Measurements from ENCODE around the gene BNIP3. TPM values are rescaled to one million over a fixed set of nuclear protein-coding genes. Genes with fewer than 3 reads are reported as not detected.

Gene BNIP3
- total RNA-seq, 1 donor, result 48.4 TPM

DNA sequence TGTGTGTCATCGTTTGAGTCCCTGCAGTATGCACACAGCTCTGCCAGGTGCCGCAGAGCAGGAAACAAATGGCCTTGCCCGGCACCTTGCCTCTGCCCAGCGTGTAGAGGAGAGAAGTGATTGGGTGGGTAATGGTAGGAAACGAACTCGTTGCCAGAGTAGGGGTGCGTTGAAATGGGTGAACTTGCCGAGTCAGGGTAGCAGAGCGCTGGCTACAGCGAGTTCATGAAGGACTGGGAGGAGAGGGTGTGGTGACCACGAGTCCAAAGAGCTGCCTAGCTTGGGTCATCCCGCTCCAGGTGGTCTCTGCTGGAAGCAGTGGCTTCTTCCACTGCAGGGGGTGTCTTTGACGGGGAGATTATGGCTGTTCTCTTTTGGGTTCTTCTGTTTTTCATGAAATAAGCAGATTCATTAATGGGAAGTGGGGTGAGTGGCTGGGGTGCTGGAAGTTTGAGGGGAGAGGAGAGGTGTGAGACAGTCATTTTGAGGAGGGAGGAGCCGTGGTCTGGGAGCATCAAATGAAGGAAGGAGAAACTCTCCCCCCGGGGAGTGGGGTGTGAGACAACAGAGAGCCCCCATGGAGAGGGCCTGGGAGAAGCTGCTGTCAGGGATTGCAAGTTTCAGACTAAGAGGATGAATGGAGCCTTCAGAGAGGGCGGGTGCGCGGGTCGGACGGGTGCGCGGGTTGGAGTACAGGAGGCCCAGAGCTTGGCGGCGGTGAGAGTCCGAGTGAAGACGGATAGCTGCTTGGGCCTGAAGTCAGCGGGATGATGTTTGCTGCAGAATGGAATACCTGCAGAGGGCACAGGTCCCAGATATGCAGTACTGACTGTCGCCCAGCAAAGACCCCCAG lies 54.8 kb downstream of the BNIP3 start:
- no peak for DNase-seq (ENCODE audit: low read depth)
- no peak overlapping the region for H3K4me3 ChIP-seq (ENCODE audit: low read depth, low read length)
- TF ChIP-seq, protein P1, sequence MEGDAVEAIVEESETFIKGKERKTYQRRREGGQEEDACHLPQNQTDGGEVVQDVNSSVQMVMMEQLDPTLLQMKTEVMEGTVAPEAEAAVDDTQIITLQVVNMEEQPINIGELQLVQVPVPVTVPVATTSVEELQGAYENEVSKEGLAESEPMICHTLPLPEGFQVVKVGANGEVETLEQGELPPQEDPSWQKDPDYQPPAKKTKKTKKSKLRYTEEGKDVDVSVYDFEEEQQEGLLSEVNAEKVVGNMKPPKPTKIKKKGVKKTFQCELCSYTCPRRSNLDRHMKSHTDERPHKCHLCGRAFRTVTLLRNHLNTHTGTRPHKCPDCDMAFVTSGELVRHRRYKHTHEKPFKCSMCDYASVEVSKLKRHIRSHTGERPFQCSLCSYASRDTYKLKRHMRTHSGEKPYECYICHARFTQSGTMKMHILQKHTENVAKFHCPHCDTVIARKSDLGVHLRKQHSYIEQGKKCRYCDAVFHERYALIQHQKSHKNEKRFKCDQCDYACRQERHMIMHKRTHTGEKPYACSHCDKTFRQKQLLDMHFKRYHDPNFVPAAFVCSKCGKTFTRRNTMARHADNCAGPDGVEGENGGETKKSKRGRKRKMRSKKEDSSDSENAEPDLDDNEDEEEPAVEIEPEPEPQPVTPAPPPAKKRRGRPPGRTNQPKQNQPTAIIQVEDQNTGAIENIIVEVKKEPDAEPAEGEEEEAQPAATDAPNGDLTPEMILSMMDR (IDR thresholded peaks at IDR 0.05; ENCODE audit: insufficient read depth, low read depth, low read length), result no peak

DNA sequence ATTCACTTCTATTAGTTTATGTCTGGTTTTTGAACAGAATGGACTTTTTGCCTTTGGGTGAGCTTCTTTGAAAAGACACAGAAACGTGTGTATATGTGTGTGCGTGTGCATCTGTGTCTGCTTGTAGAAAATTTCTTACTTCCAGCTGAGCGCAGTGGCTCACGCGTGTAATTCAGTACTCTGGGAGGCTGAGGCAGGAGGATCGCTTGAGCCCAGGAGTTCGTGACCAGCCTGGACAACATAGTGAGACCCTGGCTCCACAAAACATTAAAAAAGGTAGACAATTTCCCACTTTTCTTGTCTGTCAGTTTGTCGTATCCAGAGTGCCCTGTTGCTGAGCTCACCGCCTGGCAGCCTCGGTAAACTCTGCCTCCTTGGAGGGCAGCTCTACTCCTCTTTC lies 55.5 kb downstream of the BNIP3 start:
- TF ChIP-seq, protein P1 (IDR thresholded peaks at IDR 0.05; ENCODE audit: insufficient read depth, low read depth, low read length), result no peak
- no peak overlapping the region for H3K4me3 ChIP-seq (ENCODE audit: low read depth, low read length)
- DNase-seq (ENCODE audit: low read depth), result no peak

DNA sequence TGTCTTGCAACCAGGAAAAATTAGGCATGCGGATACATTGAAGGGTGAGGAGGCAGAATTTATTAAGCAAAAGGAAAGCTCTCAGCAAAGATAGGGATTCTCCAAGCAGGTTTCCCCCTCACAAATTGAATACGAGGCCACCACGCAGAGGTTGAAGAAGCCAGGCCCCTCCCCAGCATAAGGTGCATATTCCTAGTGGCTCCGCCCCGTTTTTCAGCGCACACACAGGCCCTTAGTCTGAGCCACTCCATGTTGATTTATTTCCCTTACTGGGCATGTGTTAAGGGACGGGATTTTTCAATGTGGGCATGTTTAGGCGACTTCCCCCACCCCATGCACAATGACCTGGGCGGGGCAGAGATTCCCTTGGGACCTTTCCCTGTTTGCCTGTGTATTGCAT lies 56.0 kb downstream of the BNIP3 start:
- H3K4me3 ChIP-seq (ENCODE audit: low read depth, low read length), result no peak overlapping the region
- TF ChIP-seq, protein P1 (IDR thresholded peaks at IDR 0.05; ENCODE audit: insufficient read depth, low read depth, low read length), result no peak
- no peak for DNase-seq (ENCODE audit: low read depth)

DNA sequence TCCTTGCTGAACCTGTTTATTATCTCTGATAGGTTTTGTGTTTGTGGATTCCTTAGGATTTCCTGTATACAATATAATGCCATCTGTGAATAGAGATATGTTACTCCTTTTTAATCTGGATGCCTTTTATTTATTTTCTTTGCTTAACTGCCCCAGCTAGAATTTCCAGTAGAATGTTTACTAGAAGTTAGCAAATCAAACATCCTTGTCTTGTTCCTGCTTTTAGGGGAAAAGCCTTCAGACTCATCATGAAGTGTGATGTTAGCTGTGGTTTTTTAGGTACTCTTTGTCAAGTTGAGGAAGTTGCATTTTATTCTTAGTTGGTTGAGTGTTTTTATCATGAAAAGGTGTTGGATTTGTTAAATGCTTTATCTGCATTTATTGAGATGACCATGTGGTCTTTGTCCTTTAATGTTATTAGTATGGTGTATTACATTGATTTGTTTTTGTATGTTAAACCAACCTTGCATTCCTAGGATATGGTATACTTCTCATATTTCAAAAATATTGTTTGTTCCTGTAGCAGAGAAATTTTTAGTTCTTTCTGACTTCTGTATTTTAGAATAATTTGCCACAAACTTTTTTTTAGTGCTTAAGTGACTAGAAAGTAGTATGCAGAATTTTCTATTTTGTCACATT lies 56.6 kb downstream of the BNIP3 start:
- no peak overlapping the region for H3K4me3 ChIP-seq (ENCODE audit: low read depth, low read length)
- TF ChIP-seq, protein P1 (IDR thresholded peaks at IDR 0.05; ENCODE audit: insufficient read depth, low read depth, low read length), result no peak
- DNase-seq (ENCODE audit: low read depth), result no peak

DNA sequence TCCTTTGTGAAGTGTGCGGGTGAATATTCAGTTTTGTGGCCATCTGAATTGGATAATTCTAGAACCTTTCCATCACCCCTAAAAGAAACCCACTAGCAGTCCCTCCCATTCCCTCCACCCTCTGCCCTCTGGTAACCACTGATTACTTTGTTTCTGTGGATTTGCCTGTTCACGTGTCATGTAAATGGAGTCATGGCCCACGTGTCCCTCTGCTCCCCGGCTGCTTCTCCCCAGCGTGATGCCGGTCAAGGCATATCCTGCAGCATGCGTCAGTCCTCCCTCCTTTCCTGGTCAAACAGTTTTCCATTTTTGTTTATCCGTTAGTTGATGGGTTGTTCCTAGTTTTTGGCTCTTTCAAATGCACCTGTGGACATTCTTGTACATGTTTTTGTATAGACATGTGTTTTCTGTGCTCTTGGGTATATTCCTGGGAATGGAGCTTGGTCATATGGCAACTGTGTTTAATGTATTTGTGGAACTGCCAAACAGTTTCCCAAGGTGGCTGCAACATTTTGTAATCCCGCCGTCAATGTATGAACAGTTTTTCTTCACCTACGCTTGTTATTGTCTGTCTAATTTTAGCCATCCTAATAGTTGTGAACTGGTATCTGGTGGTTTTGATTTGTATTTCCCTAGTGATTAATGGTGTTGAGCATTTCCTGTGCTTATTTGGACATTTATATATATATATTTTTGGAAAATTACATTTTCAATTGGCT lies 58.5 kb downstream of the BNIP3 start:
- H3K4me3 ChIP-seq (ENCODE audit: low read depth, low read length), result no peak overlapping the region
- TF ChIP-seq, protein P1 (IDR thresholded peaks at IDR 0.05; ENCODE audit: insufficient read depth, low read depth, low read length), result no peak
- DNase-seq (ENCODE audit: low read depth), result no peak

DNA sequence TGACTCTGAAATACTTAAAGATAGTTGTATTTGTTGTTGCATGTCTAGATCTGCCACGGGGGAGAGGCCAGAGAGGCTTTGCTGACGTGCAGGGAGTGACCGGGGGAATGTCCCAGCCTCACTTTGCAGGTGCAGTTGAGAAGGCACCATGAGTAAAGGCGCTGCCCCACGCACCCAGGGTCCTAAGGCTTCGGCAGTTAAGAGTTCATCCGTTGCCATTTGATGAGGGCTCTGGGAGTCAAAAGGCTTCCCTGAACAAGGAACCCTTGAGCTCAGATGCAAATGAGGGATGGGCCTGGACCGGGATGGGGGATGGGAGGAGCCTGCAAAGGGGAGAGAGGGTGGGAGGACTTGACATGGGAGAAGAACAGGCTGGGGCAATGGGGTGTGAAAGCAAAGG lies 60.5 kb downstream of the BNIP3 start:
- no peak overlapping the region for H3K4me3 ChIP-seq (ENCODE audit: low read depth, low read length)
- TF ChIP-seq, protein P1 (IDR thresholded peaks at IDR 0.05; ENCODE audit: insufficient read depth, low read depth, low read length), result no peak
- DNase-seq (ENCODE audit: low read depth), result no peak
